Measurements from ENCODE around the gene MME.

GRCh38 chr3:155089495-155089894 lies 9.4 kb downstream of the MME start:
- TF ChIP-seq CTCF (conservative IDR thresholded peaks at IDR 0.05; ENCODE audit: low read depth, low read length) (no peak), EZH2 (IDR thresholded peaks at IDR 0.05; ENCODE audit: borderline replicate concordance, low read depth, low read length, poor library complexity, severe bottlenecking) (no peak)
